Measurements from ENCODE around the gene MARCHF10. TPM values are rescaled to one million over a fixed set of nuclear protein-coding genes. Genes with fewer than 3 reads are reported as not detected.

Gene MARCHF10
- total RNA-seq, 5 donors from 2014 or later (not counting 1 experiment from before 2014, with no cell fraction given) = 0.10 to 0.23 (median 0.13) TPM; not detected in 2

- Mint-ChIP-seq H3K36me3 (peaks cover 7% of the 10 kb centered on the region), H3K4me3 (no peak overlapping the region), H3K27ac (no peak overlapping the region), H3K27me3 (peaks cover 3 to 4% of the 10 kb centered on the region in 2 donors), H3K9me3 (no peaks in the 10 kb centered on the region), H3K4me1 (peaks cover 21 to 33% (median 22%) of the 10 kb centered on the region in 3 donors)
- H3K4me1 ChIP-seq (ENCODE audit: control insufficient read depth in 1 of 2, extremely low read depth in 1 of 2, insufficient read depth in 2 of 2, low read length in 2 of 2) = peaks cover 4 to 16% of the 10 kb centered on the region in 2 experiments
- H3K27ac ChIP-seq (ENCODE audit: low read length) = no peak overlapping the region
- POLR2A ChIA-PET = interaction anchor here in 1 of 2 donors (0.7 kb wide), 1 partner anchor 823 kb away, joined by 7 read pairs; no protein-coding TSS in a partner anchor
- no peaks in the 10 kb centered on the region for H3K27me3 ChIP-seq (replicated peaks in 1 of 2; ENCODE audit: control insufficient read depth in 2 of 2, extremely low read depth in 1 of 2, insufficient read depth in 2 of 2, low read length in 1 of 2)
- WGBS (ENCODE audit: insufficient coverage) = 60% methylated on average over 1 of the region's 3 CpGs
- DNase-seq = peak in 1 of 35 experiments; percentile 35
- no peak for ATAC-seq (replicated peaks in 1 of 4)
- no peaks in the 10 kb centered on the region for H3K36me3 ChIP-seq (ENCODE audit: control insufficient read depth in 2 of 2, extremely low read depth in 1 of 2, insufficient read depth in 1 of 2, low read length in 1 of 2)
- no peak overlapping the region for H3K4me3 ChIP-seq (ENCODE audit: control insufficient read depth in 1 of 2, extremely low read depth in 1 of 2, low read length in 1 of 2)
- H3K9me3 ChIP-seq = no peaks in the 10 kb centered on the region
- CTCF ChIA-PET = interaction anchor here in 1 of 2 donors (0.6 to 0.7 kb wide), 2 partner anchors 119 to 168 kb away, joined by 3 read pairs; no protein-coding TSS in a partner anchor
These were observed 87.8 kb downstream of the MARCHF10 start for GRCh38 chr17:62720126-62720850.

GRCh38 chr17:62719586-62719985 is 88.5 kb downstream of the MARCHF10 start:
- WGBS (ENCODE audit: insufficient coverage) = no CpG with 5 or more reads among the region's 1 CpG
- DNase-seq (no peak), ATAC-seq (replicated peaks in 1 of 4) (no peak)
- H3K4me3 Mint-ChIP-seq = no peak overlapping the region
- no peak overlapping the region for H3K4me3 ChIP-seq (ENCODE audit: control insufficient read depth in 1 of 2, extremely low read depth in 1 of 2, low read length in 1 of 2)
- H3K27me3 Mint-ChIP-seq = peaks cover 3 to 4% of the 10 kb centered on the region in 2 donors
- peaks cover 4 to 9% of the 10 kb centered on the region in 2 experiments for H3K4me1 ChIP-seq (ENCODE audit: control insufficient read depth in 1 of 2, extremely low read depth in 1 of 2, insufficient read depth in 2 of 2, low read length in 2 of 2)
- H3K27me3 ChIP-seq (replicated peaks in 1 of 2; ENCODE audit: control insufficient read depth in 2 of 2, extremely low read depth in 1 of 2, insufficient read depth in 2 of 2, low read length in 1 of 2) = no peaks in the 10 kb centered on the region
- H3K27ac ChIP-seq (ENCODE audit: low read length) = no peak overlapping the region
- no peaks in the 10 kb centered on the region for H3K9me3 ChIP-seq
- peaks cover 7% of the 10 kb centered on the region for H3K36me3 Mint-ChIP-seq
- no peaks in the 10 kb centered on the region for H3K9me3 Mint-ChIP-seq
- CTCF ChIA-PET = interaction anchor here in 1 of 2 donors (0.6 kb wide), 1 partner anchor 242 kb away, joined by 3 read pairs; no protein-coding TSS in a partner anchor
- H3K27ac Mint-ChIP-seq = no peak overlapping the region
- POLR2A ChIA-PET = no interaction called here
- H3K4me1 Mint-ChIP-seq = peaks cover 14 to 26% (median 15%) of the 10 kb centered on the region in 3 donors
- H3K36me3 ChIP-seq (ENCODE audit: control insufficient read depth in 2 of 2, extremely low read depth in 1 of 2, insufficient read depth in 1 of 2, low read length in 1 of 2) = no peaks in the 10 kb centered on the region

GRCh38 chr17:62718429-62718828 is 89.7 kb downstream of the MARCHF10 start:
- CTCF ChIA-PET = no interaction called here
- ATAC-seq (replicated peaks in 1 of 4) (no peak), DNase-seq (no peak)
- H3K4me3 ChIP-seq (ENCODE audit: control insufficient read depth in 1 of 2, extremely low read depth in 1 of 2, low read length in 1 of 2) = no peak overlapping the region
- Mint-ChIP-seq H3K4me3 (no peak overlapping the region), H3K9me3 (no peaks in the 10 kb centered on the region), H3K36me3 (peaks cover 7% of the 10 kb centered on the region), H3K27me3 (peaks cover 3 to 4% of the 10 kb centered on the region in 2 donors), H3K4me1 (peaks cover 2 to 15% (median 3%) of the 10 kb centered on the region in 3 donors), H3K27ac (no peak overlapping the region)
- POLR2A ChIA-PET = no interaction called here
- no peak overlapping the region for H3K27ac ChIP-seq (ENCODE audit: low read length)
- H3K9me3 ChIP-seq = no peaks in the 10 kb centered on the region
- H3K4me1 ChIP-seq (ENCODE audit: control insufficient read depth in 1 of 2, extremely low read depth in 1 of 2, insufficient read depth in 2 of 2, low read length in 2 of 2) = no peaks in the 10 kb centered on the region
- no peaks in the 10 kb centered on the region for H3K36me3 ChIP-seq (ENCODE audit: control insufficient read depth in 2 of 2, extremely low read depth in 1 of 2, insufficient read depth in 1 of 2, low read length in 1 of 2)
- 47% methylated on average over 5 of the region's 11 CpGs for WGBS (ENCODE audit: insufficient coverage)
- no peaks in the 10 kb centered on the region for H3K27me3 ChIP-seq (replicated peaks in 1 of 2; ENCODE audit: control insufficient read depth in 2 of 2, extremely low read depth in 1 of 2, insufficient read depth in 2 of 2, low read length in 1 of 2)

DNA sequence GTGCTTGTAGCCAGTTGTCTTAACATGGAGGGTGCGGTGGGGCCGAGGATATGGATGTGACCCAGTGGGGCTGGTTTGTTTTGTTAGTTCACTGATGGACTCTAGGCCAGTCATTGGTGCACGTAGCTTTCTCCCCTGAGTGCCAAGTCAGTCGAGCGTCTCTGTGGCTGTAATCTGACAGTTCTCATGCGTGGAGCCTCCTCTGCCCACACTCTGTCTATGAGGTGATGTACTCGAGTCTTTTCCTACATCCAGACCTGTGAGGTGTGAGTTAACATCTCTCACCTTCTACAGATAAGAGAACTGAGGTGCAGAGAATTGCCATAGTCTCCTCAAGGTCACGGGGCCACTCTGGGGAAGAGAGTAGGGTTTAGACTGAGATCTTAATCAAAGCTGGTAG is 90.2 kb downstream of the MARCHF10 start:
- 87% methylated on average over 4 of the region's 8 CpGs for WGBS (ENCODE audit: insufficient coverage)
- Histone ChIP-seq H3K27me3 (replicated peaks in 1 of 2; ENCODE audit: control insufficient read depth in 2 of 2, extremely low read depth in 1 of 2, insufficient read depth in 2 of 2, low read length in 1 of 2) (no peaks in the 10 kb centered on the region), H3K27ac (ENCODE audit: low read length) (no peak overlapping the region), H3K36me3 (ENCODE audit: control insufficient read depth in 2 of 2, extremely low read depth in 1 of 2, insufficient read depth in 1 of 2, low read length in 1 of 2) (no peaks in the 10 kb centered on the region), H3K9me3 (no peaks in the 10 kb centered on the region), H3K4me1 (ENCODE audit: control insufficient read depth in 1 of 2, extremely low read depth in 1 of 2, insufficient read depth in 2 of 2, low read length in 2 of 2) (no peaks in the 10 kb centered on the region), H3K4me3 (ENCODE audit: control insufficient read depth in 1 of 2, extremely low read depth in 1 of 2, low read length in 1 of 2) (no peak overlapping the region)
- peaks cover 0 to 11% (median 0%) of the 10 kb centered on the region in 3 donors for H3K4me1 Mint-ChIP-seq
- H3K27me3 Mint-ChIP-seq = peaks cover 3 to 4% of the 10 kb centered on the region in 2 donors
- POLR2A ChIA-PET = no interaction called here
- peaks cover 7% of the 10 kb centered on the region for H3K36me3 Mint-ChIP-seq
- no peak overlapping the region for H3K4me3 Mint-ChIP-seq
- DNase-seq (no peak), ATAC-seq (replicated peaks in 1 of 4) (no peak)
- no peaks in the 10 kb centered on the region for H3K9me3 Mint-ChIP-seq
- CTCF ChIA-PET = no interaction called here
- H3K27ac Mint-ChIP-seq = no peak overlapping the region

DNA sequence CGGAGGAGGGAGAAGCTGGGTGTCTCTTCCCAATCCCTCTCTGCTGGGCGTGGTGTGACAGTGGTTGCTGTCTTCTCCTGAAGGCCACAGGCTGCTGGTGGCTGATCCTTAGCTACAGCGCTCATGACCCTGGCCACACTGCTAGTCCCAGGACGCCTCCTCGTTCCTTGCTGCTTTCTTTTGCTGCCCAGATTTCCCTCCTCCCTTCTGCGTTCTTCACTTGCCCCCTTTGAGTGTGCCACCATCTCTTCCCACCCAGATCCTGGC is 90.6 kb downstream of the MARCHF10 start:
- H3K4me1 ChIP-seq (ENCODE audit: control insufficient read depth in 1 of 2, extremely low read depth in 1 of 2, insufficient read depth in 2 of 2, low read length in 2 of 2) = no peaks in the 10 kb centered on the region
- H3K9me3 Mint-ChIP-seq = no peaks in the 10 kb centered on the region
- no peak overlapping the region for H3K27ac ChIP-seq (ENCODE audit: low read length)
- no peaks in the 10 kb centered on the region for H3K27me3 ChIP-seq (replicated peaks in 1 of 2; ENCODE audit: control insufficient read depth in 2 of 2, extremely low read depth in 1 of 2, insufficient read depth in 2 of 2, low read length in 1 of 2)
- no peaks in the 10 kb centered on the region for H3K9me3 ChIP-seq
- ChIA-PET POLR2A (no interaction called here), CTCF (no interaction called here)
- DNase-seq = no peak
- H3K4me3 Mint-ChIP-seq = no peak overlapping the region
- 93% methylated on average over 3 of the region's 6 CpGs for WGBS (ENCODE audit: insufficient coverage)
- ATAC-seq (replicated peaks in 1 of 4) = no peak
- peaks cover 3 to 4% of the 10 kb centered on the region in 2 donors for H3K27me3 Mint-ChIP-seq
- H3K36me3 ChIP-seq (ENCODE audit: control insufficient read depth in 2 of 2, extremely low read depth in 1 of 2, insufficient read depth in 1 of 2, low read length in 1 of 2) = no peaks in the 10 kb centered on the region
- no peak overlapping the region for H3K4me3 ChIP-seq (ENCODE audit: control insufficient read depth in 1 of 2, extremely low read depth in 1 of 2, low read length in 1 of 2)
- peaks cover 0 to 11% (median 0%) of the 10 kb centered on the region in 3 donors for H3K4me1 Mint-ChIP-seq
- no peak overlapping the region for H3K27ac Mint-ChIP-seq
- peaks cover 7% of the 10 kb centered on the region for H3K36me3 Mint-ChIP-seq

DNA sequence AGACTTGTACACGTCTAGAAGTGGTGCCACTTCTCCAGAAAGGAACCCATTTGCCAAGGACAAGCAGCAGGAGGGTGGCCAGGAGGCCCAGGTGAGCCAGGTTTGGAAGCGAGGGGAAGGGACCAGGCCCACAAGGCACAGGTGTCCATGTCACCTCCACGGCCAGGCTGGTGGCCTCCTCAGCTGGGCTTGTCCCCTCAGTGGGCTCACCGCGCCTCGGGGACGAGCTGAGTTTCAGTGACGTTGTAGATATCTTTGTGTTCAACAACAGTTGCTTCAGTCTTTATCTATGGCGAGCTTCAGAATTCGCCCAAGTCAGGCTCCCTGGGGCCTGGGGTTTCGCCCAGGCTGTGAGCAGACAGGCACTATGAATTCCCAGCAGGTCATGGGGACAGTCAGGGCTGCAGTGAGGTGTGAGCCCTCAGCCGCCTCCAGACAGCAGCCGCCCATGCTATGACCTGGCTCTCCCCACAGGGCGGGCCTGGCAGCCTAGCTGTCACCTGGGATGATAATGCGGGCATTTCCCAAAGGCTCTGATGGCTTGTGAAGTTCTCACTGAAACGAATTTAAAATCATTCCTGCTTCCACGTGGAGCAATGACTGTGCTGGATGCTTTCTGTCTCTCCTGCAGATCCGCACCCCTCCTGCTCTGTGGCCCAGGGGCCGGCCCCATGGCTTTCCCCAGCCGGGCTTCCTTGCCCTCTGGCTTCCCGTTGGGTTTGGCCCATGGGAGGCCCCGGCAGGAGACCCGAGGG is 91.1 kb downstream of the MARCHF10 start:
- no peak overlapping the region for H3K4me3 Mint-ChIP-seq
- no peaks in the 10 kb centered on the region for H3K4me1 ChIP-seq (ENCODE audit: control insufficient read depth in 1 of 2, extremely low read depth in 1 of 2, insufficient read depth in 2 of 2, low read length in 2 of 2)
- no peak overlapping the region for H3K27ac ChIP-seq (ENCODE audit: low read length)
- no peaks in the 10 kb centered on the region for H3K9me3 Mint-ChIP-seq
- POLR2A ChIA-PET = no interaction called here
- H3K4me1 Mint-ChIP-seq = peaks cover 0 to 11% (median 0%) of the 10 kb centered on the region in 3 donors
- DNase-seq = no peak
- H3K4me3 ChIP-seq (ENCODE audit: control insufficient read depth in 1 of 2, extremely low read depth in 1 of 2, low read length in 1 of 2) = no peak overlapping the region
- peaks cover 7% of the 10 kb centered on the region for H3K36me3 Mint-ChIP-seq
- H3K9me3 ChIP-seq = no peaks in the 10 kb centered on the region
- H3K27me3 ChIP-seq (replicated peaks in 1 of 2; ENCODE audit: control insufficient read depth in 2 of 2, extremely low read depth in 1 of 2, insufficient read depth in 2 of 2, low read length in 1 of 2) = no peaks in the 10 kb centered on the region
- no peaks in the 10 kb centered on the region for H3K36me3 ChIP-seq (ENCODE audit: control insufficient read depth in 2 of 2, extremely low read depth in 1 of 2, insufficient read depth in 1 of 2, low read length in 1 of 2)
- CTCF ChIA-PET = no interaction called here
- no peak for ATAC-seq (replicated peaks in 1 of 4)
- WGBS (ENCODE audit: insufficient coverage) = 89% methylated on average over 22 of the region's 23 CpGs
- H3K27ac Mint-ChIP-seq = no peak overlapping the region
- peaks cover 3 to 4% of the 10 kb centered on the region in 2 donors for H3K27me3 Mint-ChIP-seq

Data from T-cell (primary cell).